SK-N-SH (cell line): ENCODE data around the gene PRG2.

Source experiments
- CHD2 ChIP-seq: fragments of 150-350 bp; IDR thresholded peaks from 2 replicates; pipeline ENCODE4 v1.6.1; 2018; ENCODE audit warnings: low read length; ENCODE audit not compliant: partially characterized antibody
- CTCF ChIP-seq: fragments of 200-600 bp; sonication (generic); IDR thresholded peaks from 2 replicates; pipeline ENCODE4 v1.6.1; 2017; ENCODE audit warnings: antibody characterized with exemption, mild to moderate bottlenecking, moderate library complexity
- EP300 ChIP-seq, 2 experiments: IDR thresholded peaks; 2 replicates each; pipeline versions ENCODE4 v1.4.0 to v1.6.1; 2012; ENCODE audit warnings: borderline replicate concordance in 1 of 2, low read depth in 1 of 2, low read length in 1 of 2
- FOXM1 ChIP-seq: IDR thresholded peaks from 2 replicates; pipeline ENCODE4 v1.4.0; 2012; ENCODE audit warnings: low read depth, mild to moderate bottlenecking
- MEF2A ChIP-seq: IDR thresholded peaks from 2 replicates; pipeline ENCODE4 v1.4.0; 2012; ENCODE audit warnings: low read depth, borderline replicate concordance
- POLR2AphosphoS5 ChIP-seq: IDR thresholded peaks from 2 replicates; pipeline ENCODE4 v1.6.1; 2012; ENCODE audit warnings: low read depth, low read length
- REST ChIP-seq: IDR thresholded peaks from 2 replicates; pipeline ENCODE4 v1.6.1; 2012; ENCODE audit warnings: mild to moderate bottlenecking, low read depth, low read length, moderate library complexity
- SIN3A ChIP-seq: IDR thresholded peaks from 2 replicates; pipeline ENCODE4 v1.6.1; 2012; ENCODE audit warnings: low read depth, mild to moderate bottlenecking, low read length, moderate library complexity, borderline replicate concordance
- TAF1 ChIP-seq: IDR thresholded peaks from 2 replicates; pipeline ENCODE4 v1.6.1; 2012; ENCODE audit warnings: low read depth, mild to moderate bottlenecking, low read length, moderate library complexity, borderline replicate concordance
- TEAD4 ChIP-seq: IDR thresholded peaks from 2 replicates; pipeline ENCODE4 v1.4.0; 2012; ENCODE audit warnings: mild to moderate bottlenecking, borderline replicate concordance; ENCODE audit not compliant: insufficient read depth

GRCh38 chr11:57432714-57433163, 42.3 kb upstream of the PRG2 start:
- TF ChIP-seq EP300 (IDR thresholded peaks at IDR 0.05; ENCODE audit: borderline replicate concordance in 1 of 2, low read depth in 1 of 2, low read length in 1 of 2) (no peak), MEF2A (no peak), CTCF (no peak), TAF1 (no peak), POLR2AphosphoS5 (no peak), SIN3A (no peak), FOXM1 (no peak), CHD2 (no peak), TEAD4 (no peak), REST (no peak)
